OCI-LY3 (cell line): Measurements from ENCODE around the gene MTFMT.
"Not testable (repeated sequence)": the region's sequence is repeated elsewhere in the genome, so short reads cannot be mapped to it uniquely, and the experiment has no call there.

ENCODE experiments used
- H2AFZ ChIP-seq: fragments of 200-600, 300-600 bp; shearing (Covaris generic); 2 replicates; pipeline ENCODE4 v1.6.0; 2014; ENCODE audit warnings: antibody characterized with exemption, low read depth, low read length
- H3K27ac ChIP-seq: fragments of 200-600, 300-600 bp; sonication (generic); 2 replicates; pipeline ENCODE4 v1.5.1; 2014; ENCODE audit warnings: mild to moderate bottlenecking, low read length, moderate library complexity, mixed read lengths
- H3K27me3 ChIP-seq: fragments of 200-600, 300-600 bp; sonication (generic); 2 replicates; pipeline ENCODE4 v1.6.1; 2014; ENCODE audit warnings: low read depth, low read length, mixed read lengths
- H3K36me3 ChIP-seq: fragments of 200-600, 300-600 bp; sonication (generic); replicated peaks from 2 replicates; pipeline ENCODE3; 2014; ENCODE audit warnings: low read depth, low read length, mixed read lengths
- H3K4me1 ChIP-seq: fragments of 300-600, 200-600 bp; sonication (generic); 2 replicates; pipeline ENCODE4 v1.6.1; 2014; ENCODE audit warnings: low read length, mixed read lengths
- H3K4me2 ChIP-seq: fragments of 200-600, 300-600 bp; sonication (generic); 2 replicates; pipeline ENCODE4 v1.6.1; 2014; ENCODE audit warnings: low read length, mixed read lengths
- H3K4me3 ChIP-seq: fragments of 300-600, 200-600 bp; sonication (generic); 2 replicates; pipeline ENCODE4 v1.5.1; 2014; ENCODE audit warnings: antibody characterized with exemption, mild to moderate bottlenecking, low read length, moderate library complexity
- H3K79me2 ChIP-seq: fragments of 300-600, 200-600 bp; shearing (Covaris generic); 2 replicates; pipeline ENCODE4 v1.6.1; 2014; ENCODE audit warnings: mild to moderate bottlenecking, low read length, mixed read lengths
- H3K9ac ChIP-seq: fragments of 300-600, 200-600 bp; shearing (Covaris generic); 2 replicates; pipeline ENCODE4 v1.6.0; 2014; ENCODE audit warnings: mild to moderate bottlenecking, low read length, moderate library complexity
- H3K9me3 ChIP-seq: fragments of 200-600, 300-600 bp; shearing (Covaris generic); 2 replicates; pipeline ENCODE4 v1.6.1; 2014; ENCODE audit warnings: low read length, mixed read lengths; ENCODE audit not compliant: insufficient read depth
- H4K20me1 ChIP-seq: fragments of 200-600, 300-600 bp; sonication (generic); 2 replicates; pipeline ENCODE4 v1.6.1; 2016; ENCODE audit warnings: low read length, mixed read lengths; ENCODE audit not compliant: insufficient read depth
- CTCF ChIP-seq: fragments of 200-600, 300-600 bp; sonication (generic); IDR thresholded peaks from 2 replicates; pipeline ENCODE4 v1.5.1; 2014; ENCODE audit warnings: antibody characterized with exemption, low read length, low read depth
- EZH2phosphoT487 ChIP-seq: fragments of 200-600 bp; shearing (Covaris generic); IDR thresholded peaks from 2 replicates; pipeline ENCODE4 v1.6.1; 2018; ENCODE audit warnings: antibody characterized with exemption, mixed run types, low read depth

Gene MTFMT

GRCh38 chr15:65048241-65048640 lies 18.8 kb upstream of the MTFMT start:
- H4K20me1 ChIP-seq = no peaks in the 10 kb centered on the region; the same call in 1 of the 2 replicates
- peaks cover 17% of the 10 kb centered on the region for H3K4me1 ChIP-seq
- H3K79me2 ChIP-seq = no peaks in the 10 kb centered on the region
- H3K36me3 ChIP-seq = no peaks in the 10 kb centered on the region
- no peak overlapping the region for H3K4me2 ChIP-seq
- no peaks in the 10 kb centered on the region for H3K9me3 ChIP-seq
- no peak overlapping the region for H3K4me3 ChIP-seq
- H3K27ac ChIP-seq = no peak overlapping the region
- no peak for TF ChIP-seq CTCF
- TF ChIP-seq EZH2phosphoT487 = no peak
- no peak overlapping the region for H3K9ac ChIP-seq
- no peaks in the 10 kb centered on the region for H3K27me3 ChIP-seq
- no peak overlapping the region for H2AFZ ChIP-seq

- H2AFZ ChIP-seq = no peak within 1 kb of the TSS
- H3K27ac ChIP-seq = no peak within 1 kb of the TSS
- no peak within 1 kb of the TSS for H3K4me3 ChIP-seq
- H3K36me3 ChIP-seq = no peaks in the 10 kb centered on the region
- peak within 1 kb of the TSS; percentile 17; the same call in 1 of the 2 replicates for H3K4me2 ChIP-seq
- H3K9me3 ChIP-seq = no peaks in the 10 kb centered on the region
- no peak for TF ChIP-seq EZH2phosphoT487
- no peak within 1 kb of the TSS for H3K9ac ChIP-seq
- H3K79me2 ChIP-seq = no peaks in the 10 kb centered on the region
- H3K27me3 ChIP-seq = no peaks in the 10 kb centered on the region
- H3K4me1 ChIP-seq = peaks cover 10% of the 10 kb centered on the region
- no peaks in the 10 kb centered on the region; the same call in 1 of the 2 replicates for H4K20me1 ChIP-seq
Observed at GRCh38 chr15:65044724-65045481, 15.5 kb upstream of the MTFMT start, which contains the start of gene SLC51B. Gene SLC51B (plus strand): TSS chr15:65045387. CDS start chr15:65050005, 4,618 bp downstream.

- not testable (repeated sequence) for H2AFZ ChIP-seq, H3K4me1 ChIP-seq, H3K36me3 ChIP-seq, H4K20me1 ChIP-seq, H3K4me3 ChIP-seq, H3K9ac ChIP-seq, H3K79me2 ChIP-seq, H3K27ac ChIP-seq, H3K27me3 ChIP-seq, H3K9me3 ChIP-seq
- H3K4me2 ChIP-seq = peak overlapping the region; percentile 17; the same call in 1 of the 2 replicates
Observed at GRCh38 chr15:65044218-65044617, 14.8 kb upstream of the MTFMT start.

GRCh38 chr15:65042776-65043327 lies 13.4 kb upstream of the MTFMT start:
- Histone ChIP-seq H3K36me3 (no peaks in the 10 kb centered on the region), H3K9me3 (no peaks in the 10 kb centered on the region)
- no peak for TF ChIP-seq CTCF
- no peak for TF ChIP-seq EZH2phosphoT487

GRCh38 chr15:65041787-65042186 lies 12.3 kb upstream of the MTFMT start:
- Histone ChIP-seq H3K36me3 (no peaks in the 10 kb centered on the region), H3K4me2 (no peak overlapping the region), H3K4me3 (no peak overlapping the region), H3K27ac (no peak overlapping the region), H2AFZ (no peak overlapping the region), H3K4me1 (peaks cover 6% of the 10 kb centered on the region), H3K9me3 (no peaks in the 10 kb centered on the region), H3K9ac (no peak overlapping the region), H3K27me3 (no peaks in the 10 kb centered on the region), H3K79me2 (no peaks in the 10 kb centered on the region), H4K20me1 (no peaks in the 10 kb centered on the region)
- no peak for TF ChIP-seq EZH2phosphoT487
- no peak for TF ChIP-seq CTCF

More at GRCh38 chr15:65042776-65043327, 13.4 kb upstream of the MTFMT start:
- Histone ChIP-seq H2AFZ (no peak overlapping the region), H3K4me2 (no peak overlapping the region), H3K9ac (no peak overlapping the region), H3K27ac (no peak overlapping the region), H3K79me2 (no peaks in the 10 kb centered on the region), H4K20me1 (no peaks in the 10 kb centered on the region; the same call in 1 of the 2 replicates), H3K4me1 (peaks cover 6% of the 10 kb centered on the region), H3K27me3 (no peaks in the 10 kb centered on the region), H3K4me3 (no peak overlapping the region)
